WERI-Rb-1 (cell line): ENCODE results near the gene ULK4.
"Not testable (repeated sequence)": the region's sequence is repeated elsewhere in the genome, so short reads cannot be mapped to it uniquely, and the experiment has no call there.

ENCODE experiments used
- DNase-seq: peaks from one replicate; pipeline ENCODE4 v3.0.0-alpha.2; 2020
- H3K27ac ChIP-seq: fragments of 250-450 bp; sonication (Bioruptor Pico); 2 replicates; pipeline ENCODE4 v1.5.1; 2020; ENCODE audit warnings: mild to moderate bottlenecking, moderate library complexity
- H3K27me3 ChIP-seq: fragments of 250-450 bp; sonication (Bioruptor Pico); 2 replicates; pipeline ENCODE4 v1.5.1; 2021; ENCODE audit warnings: mild to moderate bottlenecking, low read depth, moderate library complexity; ENCODE audit not compliant: insufficient read depth, severe bottlenecking
- H3K36me3 ChIP-seq: fragments of 250-450 bp; sonication (Bioruptor Pico); 2 replicates; pipeline ENCODE4 v1.5.1; 2020; ENCODE audit warnings: mild to moderate bottlenecking, moderate library complexity
- H3K4me3 ChIP-seq: 2 replicates; pipeline ENCODE4 v1.5.1; 2011; ENCODE audit warnings: low read depth, mild to moderate bottlenecking, control low read depth, low read length
- H3K9me3 ChIP-seq: fragments of 250-450 bp; sonication (Bioruptor Pico); 2 replicates; pipeline ENCODE4 v1.5.1; 2021; ENCODE audit warnings: mild to moderate bottlenecking, moderate library complexity; ENCODE audit not compliant: severe bottlenecking
- TF ChIP-seq, protein P1 (sequence below): IDR thresholded peaks from 2 replicates; pipeline ENCODE4 v1.5.1; 2011; ENCODE audit warnings: low read depth, mild to moderate bottlenecking, control low read depth, inconsistent platforms, low read length

Gene ULK4

DNA sequence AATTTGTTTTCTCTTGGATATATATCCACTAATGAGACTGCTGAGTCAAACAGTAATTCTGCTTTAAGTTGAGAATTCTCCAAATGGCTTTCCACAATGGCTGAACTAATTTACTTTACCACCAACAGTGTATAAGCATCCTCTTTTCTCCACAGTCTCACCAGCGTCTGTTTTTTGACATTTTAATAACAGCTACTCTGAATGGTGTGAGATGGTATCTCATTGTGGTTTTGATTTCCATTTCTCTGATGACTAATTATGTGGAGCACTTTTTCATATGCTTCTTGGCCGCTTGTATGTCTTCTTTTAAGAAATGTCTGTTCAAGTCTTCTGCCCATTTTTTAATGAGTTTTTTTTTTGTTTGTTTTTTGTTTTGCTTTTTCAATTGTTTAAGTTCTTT lies 556.4 kb downstream of the ULK4 start:
- no peak overlapping the region for H3K27ac ChIP-seq
- no peak overlapping the region for H3K4me3 ChIP-seq
- TF ChIP-seq, protein P1, sequence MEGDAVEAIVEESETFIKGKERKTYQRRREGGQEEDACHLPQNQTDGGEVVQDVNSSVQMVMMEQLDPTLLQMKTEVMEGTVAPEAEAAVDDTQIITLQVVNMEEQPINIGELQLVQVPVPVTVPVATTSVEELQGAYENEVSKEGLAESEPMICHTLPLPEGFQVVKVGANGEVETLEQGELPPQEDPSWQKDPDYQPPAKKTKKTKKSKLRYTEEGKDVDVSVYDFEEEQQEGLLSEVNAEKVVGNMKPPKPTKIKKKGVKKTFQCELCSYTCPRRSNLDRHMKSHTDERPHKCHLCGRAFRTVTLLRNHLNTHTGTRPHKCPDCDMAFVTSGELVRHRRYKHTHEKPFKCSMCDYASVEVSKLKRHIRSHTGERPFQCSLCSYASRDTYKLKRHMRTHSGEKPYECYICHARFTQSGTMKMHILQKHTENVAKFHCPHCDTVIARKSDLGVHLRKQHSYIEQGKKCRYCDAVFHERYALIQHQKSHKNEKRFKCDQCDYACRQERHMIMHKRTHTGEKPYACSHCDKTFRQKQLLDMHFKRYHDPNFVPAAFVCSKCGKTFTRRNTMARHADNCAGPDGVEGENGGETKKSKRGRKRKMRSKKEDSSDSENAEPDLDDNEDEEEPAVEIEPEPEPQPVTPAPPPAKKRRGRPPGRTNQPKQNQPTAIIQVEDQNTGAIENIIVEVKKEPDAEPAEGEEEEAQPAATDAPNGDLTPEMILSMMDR = no peak
- H3K9me3 ChIP-seq = no peaks in the 10 kb centered on the region
- DNase-seq = no peak
- no peaks in the 10 kb centered on the region for H3K27me3 ChIP-seq
- H3K36me3 ChIP-seq = no peaks in the 10 kb centered on the region

DNA sequence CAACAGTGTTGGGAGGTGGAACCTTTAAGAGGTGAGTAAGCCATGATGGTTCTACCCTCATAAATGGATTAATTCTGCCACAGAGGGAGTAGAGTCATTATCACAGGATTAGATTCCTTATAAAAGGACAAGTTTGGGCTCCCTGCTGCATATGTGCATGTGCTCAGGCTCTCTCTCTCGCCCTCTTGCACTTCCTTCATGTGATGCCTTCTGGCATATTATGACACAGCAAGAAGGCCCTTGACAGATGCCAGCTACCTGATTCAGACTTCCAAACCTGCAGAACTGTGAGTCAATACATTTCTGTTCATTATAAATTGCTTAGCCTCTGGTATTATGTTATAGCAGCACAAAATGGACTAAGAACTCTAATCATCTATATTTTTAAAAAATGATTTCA lies 557.3 kb downstream of the ULK4 start:
- TF ChIP-seq, protein P1 = no peak
- no peak overlapping the region for H3K4me3 ChIP-seq
- no peak for DNase-seq
- no peaks in the 10 kb centered on the region for H3K36me3 ChIP-seq
- no peaks in the 10 kb centered on the region for H3K9me3 ChIP-seq
- no peak overlapping the region for H3K27ac ChIP-seq
- H3K27me3 ChIP-seq = no peaks in the 10 kb centered on the region

DNA sequence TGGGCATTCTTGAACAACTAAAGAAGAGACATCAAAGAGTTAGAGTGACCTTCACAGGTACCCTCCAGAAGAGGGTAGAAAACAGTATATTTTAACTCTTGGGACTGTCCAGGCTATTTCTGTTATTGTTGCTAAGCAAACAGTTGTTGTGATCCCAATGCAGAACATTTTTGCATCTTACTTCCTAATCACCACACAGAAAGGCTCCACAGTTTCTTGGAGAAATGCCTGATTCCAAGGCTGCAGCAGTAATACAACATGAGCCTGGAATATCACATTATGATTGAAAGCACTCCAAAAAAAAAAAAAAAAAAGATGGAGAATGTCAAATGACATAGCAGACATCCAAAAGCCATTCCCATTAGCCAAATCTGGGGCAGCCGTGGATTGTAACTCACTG lies 567.0 kb downstream of the ULK4 start:
- Histone ChIP-seq H3K36me3 (no peaks in the 10 kb centered on the region), H3K27ac (no peak overlapping the region), H3K4me3 (no peak overlapping the region), H3K27me3 (no peaks in the 10 kb centered on the region), H3K9me3 (no peaks in the 10 kb centered on the region)
- TF ChIP-seq, protein P1 = no peak
- no peak for DNase-seq

DNA sequence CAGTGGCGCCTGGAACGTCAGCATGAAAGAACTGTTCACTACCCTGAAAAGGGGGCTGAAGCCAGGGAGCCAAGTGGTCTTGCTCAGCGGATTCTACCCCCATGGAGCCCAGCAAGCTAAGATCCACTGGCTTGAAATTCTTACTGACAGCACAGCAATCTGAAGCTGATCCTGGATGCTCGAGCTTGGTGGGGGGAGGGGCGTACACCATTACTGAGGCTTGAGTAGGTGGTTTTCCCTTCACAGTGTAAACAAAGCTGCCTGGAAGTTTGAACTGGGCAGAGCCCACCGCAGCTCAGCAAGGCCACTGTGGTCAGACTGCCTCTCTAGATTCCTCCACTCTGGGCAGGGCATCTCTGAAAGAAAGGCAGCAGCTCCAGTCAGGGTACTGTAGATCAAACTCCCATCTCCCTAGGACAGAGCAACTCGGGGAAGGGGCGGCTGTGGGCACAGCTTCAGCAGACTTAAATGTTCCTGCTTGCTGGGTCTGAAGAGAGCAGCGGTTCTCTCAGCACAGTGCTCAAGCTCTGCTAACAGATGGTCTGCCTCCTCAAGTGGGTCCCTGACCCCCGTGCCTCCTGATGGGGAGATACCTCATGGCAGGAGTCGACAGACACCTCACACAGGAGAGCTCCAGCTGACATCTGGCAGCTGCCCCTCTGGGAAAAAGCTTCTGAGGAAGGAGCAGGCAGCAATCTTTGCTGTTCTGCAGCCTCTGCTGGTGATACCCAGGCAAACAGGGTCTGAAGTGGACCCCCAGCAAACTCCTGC lies 591.0 kb downstream of the ULK4 start:
- DNase-seq = peak; percentile 29
- not testable (repeated sequence) for H3K36me3 ChIP-seq, H3K4me3 ChIP-seq, H3K27ac ChIP-seq, H3K9me3 ChIP-seq, H3K27me3 ChIP-seq

DNA sequence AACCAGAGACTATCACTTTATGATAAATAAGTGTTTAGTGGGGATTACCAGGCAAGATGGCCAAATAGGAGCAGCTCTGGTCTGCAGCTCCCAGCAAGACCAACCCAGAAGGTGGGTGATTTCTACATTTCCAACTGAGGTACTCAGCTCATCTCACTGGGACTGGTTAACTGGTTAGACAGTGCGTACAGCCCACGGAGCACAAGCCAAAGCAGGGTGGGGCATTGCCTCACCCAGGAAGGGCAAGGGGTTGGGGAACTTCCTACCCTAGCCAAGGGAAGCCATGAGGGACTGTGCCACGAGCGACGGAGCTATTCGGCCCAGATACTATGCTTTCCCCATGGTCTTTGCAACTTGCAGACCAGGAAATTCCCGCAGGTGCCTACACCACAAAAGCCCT lies 591.6 kb downstream of the ULK4 start:
- H3K4me3 ChIP-seq = no peak overlapping the region
- H3K9me3 ChIP-seq = no peaks in the 10 kb centered on the region
- H3K27me3 ChIP-seq = no peaks in the 10 kb centered on the region
- TF ChIP-seq, protein P1 = no peak
- no peaks in the 10 kb centered on the region for H3K36me3 ChIP-seq
- no peak for DNase-seq
- H3K27ac ChIP-seq = no peak overlapping the region

DNA sequence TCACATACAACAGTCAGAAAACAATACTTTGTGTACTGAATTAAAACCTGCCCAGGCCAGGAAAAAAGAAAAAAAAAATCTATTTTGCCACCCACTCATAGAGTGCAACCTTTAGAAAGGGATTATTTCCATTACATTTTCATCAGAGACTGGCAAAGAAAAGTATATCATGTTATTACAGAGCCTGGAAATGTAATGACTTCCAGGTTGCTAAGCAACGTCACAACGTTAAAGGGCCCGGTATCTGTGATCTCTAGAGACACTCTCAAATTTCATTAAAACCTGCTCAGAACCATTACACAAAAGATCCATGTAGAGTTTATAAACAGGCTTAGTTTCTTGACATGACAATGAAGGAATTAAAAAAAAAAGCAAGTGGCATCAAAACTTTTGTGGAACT lies 592.1 kb downstream of the ULK4 start:
- no peaks in the 10 kb centered on the region for H3K9me3 ChIP-seq
- H3K27ac ChIP-seq = no peak overlapping the region
- no peak overlapping the region for H3K4me3 ChIP-seq
- H3K36me3 ChIP-seq = no peaks in the 10 kb centered on the region
- H3K27me3 ChIP-seq = no peaks in the 10 kb centered on the region
- no peak for DNase-seq
- TF ChIP-seq, protein P1 = no peak
